Fibroblast of mammary gland (primary cell): ENCODE results near the gene MCRIP2.

ENCODE experiments used
- DNase-seq: peaks from one replicate; pipeline ENCODE4 v3.0.0-alpha.2; 2010; ENCODE audit warnings: low read depth
- H3K4me3 ChIP-seq: 2 replicates; pipeline ENCODE4 v1.5.1; 2011; ENCODE audit warnings: low read depth, mild to moderate bottlenecking, low read length, moderate library complexity; ENCODE audit not compliant: control insufficient read depth
- TF ChIP-seq, protein P1 (sequence below): conservative IDR thresholded peaks from 2 replicates; pipeline ENCODE4 v1.5.1; 2011; ENCODE audit warnings: low read depth, low read length, inconsistent platforms; ENCODE audit not compliant: control insufficient read depth, insufficient read depth

The MCRIP2 gene

GRCh38 chr16:695355-696089, 53.9 kb downstream of the MCRIP2 start:
- no peak for DNase-seq
- H3K4me3 ChIP-seq, result no peak overlapping the region
- TF ChIP-seq, protein P1, sequence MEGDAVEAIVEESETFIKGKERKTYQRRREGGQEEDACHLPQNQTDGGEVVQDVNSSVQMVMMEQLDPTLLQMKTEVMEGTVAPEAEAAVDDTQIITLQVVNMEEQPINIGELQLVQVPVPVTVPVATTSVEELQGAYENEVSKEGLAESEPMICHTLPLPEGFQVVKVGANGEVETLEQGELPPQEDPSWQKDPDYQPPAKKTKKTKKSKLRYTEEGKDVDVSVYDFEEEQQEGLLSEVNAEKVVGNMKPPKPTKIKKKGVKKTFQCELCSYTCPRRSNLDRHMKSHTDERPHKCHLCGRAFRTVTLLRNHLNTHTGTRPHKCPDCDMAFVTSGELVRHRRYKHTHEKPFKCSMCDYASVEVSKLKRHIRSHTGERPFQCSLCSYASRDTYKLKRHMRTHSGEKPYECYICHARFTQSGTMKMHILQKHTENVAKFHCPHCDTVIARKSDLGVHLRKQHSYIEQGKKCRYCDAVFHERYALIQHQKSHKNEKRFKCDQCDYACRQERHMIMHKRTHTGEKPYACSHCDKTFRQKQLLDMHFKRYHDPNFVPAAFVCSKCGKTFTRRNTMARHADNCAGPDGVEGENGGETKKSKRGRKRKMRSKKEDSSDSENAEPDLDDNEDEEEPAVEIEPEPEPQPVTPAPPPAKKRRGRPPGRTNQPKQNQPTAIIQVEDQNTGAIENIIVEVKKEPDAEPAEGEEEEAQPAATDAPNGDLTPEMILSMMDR, result no peak
